Heart left ventricle (tissue), 13 donors: ENCODE measurements around the gene TFEC.

Experiments used
- CTCF ChIP-seq, 12 donors: fragments of 200-600 bp; sonication (generic) in 4 of 12; IDR thresholded peaks; one replicate each; pipeline versions ENCODE4 v1.5.0 to v1.8.0; 2018 to 2022; ENCODE audit warnings: antibody characterized with exemption in 12 of 12, mild to moderate bottlenecking in 5 of 12
- POLR2A ChIP-seq, 2 donors: fragments of 450-650 bp; IDR thresholded peaks; one replicate each; pipeline ENCODE4 v1.6.1; 2017; ENCODE audit warnings: antibody characterized with exemption in 2 of 2, mild to moderate bottlenecking in 2 of 2, moderate library complexity in 2 of 2
- donor health status: ischemic (EF 13 %, LVEDD 7.1; RV severe dilation, severe dysfunction).
- donor health status: DM: no; HTN: yes; CAD: no.
- donor health status: DM: no; HTN: no; CAD: no.
- donor health status: ischemic (EF 25% LVEDD 6.9; RV normal size, moderate dysfunction).
- donor health status: ischemic (EF 25% LVEDD 5.7; RV mildly dilated, moderate dysfunction).
- donor health status: ischemic (EF 35%, LVEDD 5.7; RV mildly dilated, moderate dysfunction).
- donor health status: nonischemic (EF 11% LVEDD 7.7; RV severe dilation, severe dysfunction).
- donor health status: DM: yes; HTN: yes; CAD: no.
- donor health status: PGD.
- donor health status: ischemic (EF 29% LVEDD 5.4; RV normal size, mild dysfunction).
- donor health status: nonischemic (EF 23%, LVEDD 6.1; RV moderate dilation, normal function).

- TF ChIP-seq CTCF (IDR thresholded peaks at IDR 0.05) (no peak), POLR2A (IDR thresholded peaks at IDR 0.05) (no peak)
These were observed 68.2 kb downstream of the TFEC start for GRCh38 chr7:115962340-115962739.
